NAMALWA (cell line): ENCODE results near the gene FCAMR.
A peak's percentile ranks its signal among the peaks of the same experiment; 100 is the strongest.

ENCODE experiments used
- DNase-seq: peaks from one replicate; pipeline ENCODE4 v3.0.0-alpha.2; 2015; ENCODE audit warnings: low spot score

FCAMR gene

GRCh38 chr1:206931709-206932108 is 38.6 kb downstream of the FCAMR start:
- no peak for DNase-seq

GRCh38 chr1:206930210-206930798 is 40.0 kb downstream of the FCAMR start:
- DNase-seq = peak; percentile 46

GRCh38 chr1:206929524-206929923 is 40.7 kb downstream of the FCAMR start:
- peak; percentile 62 for DNase-seq

GRCh38 chr1:206926286-206926685 is 44.0 kb downstream of the FCAMR start:
- no peak for DNase-seq

- peak; percentile 90 for DNase-seq
Observed at GRCh38 chr1:206925106-206925736, 45.0 kb downstream of the FCAMR start.

GRCh38 chr1:206924592-206925105 is 45.6 kb downstream of the FCAMR start:
- no peak for DNase-seq

- peak; percentile 22 for DNase-seq
Observed at GRCh38 chr1:206923961-206924557, 46.2 kb downstream of the FCAMR start.

GRCh38 chr1:206923009-206923960 is 47.0 kb downstream of the FCAMR start:
- peak; percentile 88 for DNase-seq

- no peak for DNase-seq
Observed at GRCh38 chr1:206922524-206922923, 47.7 kb downstream of the FCAMR start.

GRCh38 chr1:206921772-206922265 is 48.4 kb downstream of the FCAMR start, which contains the start of gene FCMR:
TSS of gene FCMR (minus strand) at chr1:206921941. CDS start at chr1:206921854, 87 bp downstream.
- peak; percentile 77 for DNase-seq

GRCh38 chr1:206918076-206918475 is 52.2 kb downstream of the FCAMR start:
- DNase-seq = no peak

GRCh38 chr1:206916000-206916709 is 54.1 kb downstream of the FCAMR start:
- DNase-seq = no peak

- DNase-seq = no peak
Observed at GRCh38 chr1:206915030-206915735, 55.1 kb downstream of the FCAMR start.

- no peak for DNase-seq
Observed at GRCh38 chr1:206913766-206914537, 56.3 kb downstream of the FCAMR start.

- peak; percentile 88 for DNase-seq
Observed at GRCh38 chr1:206912445-206913095, 57.7 kb downstream of the FCAMR start.

- DNase-seq = peak; percentile 72
Observed at GRCh38 chr1:206911064-206911663, 59.1 kb downstream of the FCAMR start.

GRCh38 chr1:206909883-206910318 is 60.4 kb downstream of the FCAMR start:
- no peak for DNase-seq

GRCh38 chr1:206909161-206909882 is 60.9 kb downstream of the FCAMR start:
- no peak for DNase-seq
